Measurements from ENCODE around the gene KCTD4.

The KCTD4 gene

GRCh38 chr13:45207319-45207718 lies 6.5 kb upstream of the KCTD4 start:
- peaks cover 32% of the 10 kb centered on the region for H3K4me1 ChIP-seq (ENCODE audit: low read depth, poor library complexity, severe bottlenecking)
- H2AFZ ChIP-seq (ENCODE audit: low read depth), result no peak overlapping the region
- H3K4me2 ChIP-seq, result no peak overlapping the region
- H4K20me1 ChIP-seq (ENCODE audit: insufficient read depth), result no peaks in the 10 kb centered on the region
- H3K27me3 ChIP-seq (ENCODE audit: insufficient read depth, low read depth), result no peaks in the 10 kb centered on the region
- H3K36me3 ChIP-seq (ENCODE audit: insufficient read depth), result no peaks in the 10 kb centered on the region
- H3K9ac ChIP-seq, result no peak overlapping the region
- H3K4me3 ChIP-seq (IDR thresholded peaks at IDR 0.05; ENCODE audit: insufficient read depth, low read depth, low read length), result no peak overlapping the region
- TF ChIP-seq CTCF (conservative IDR thresholded peaks at IDR 0.05; ENCODE audit: low read depth, low read length), result no peak
- H3K79me2 ChIP-seq (ENCODE audit: insufficient read depth, low read depth), result no peaks in the 10 kb centered on the region
- H3K27ac ChIP-seq, result no peak overlapping the region

- Histone ChIP-seq H3K4me1 (ENCODE audit: low read depth, poor library complexity, severe bottlenecking) (peaks cover 37% of the 10 kb centered on the region), H3K36me3 (ENCODE audit: insufficient read depth) (no peaks in the 10 kb centered on the region), H3K4me2 (no peak overlapping the region), H3K27ac (no peak overlapping the region), H2AFZ (ENCODE audit: low read depth) (no peak overlapping the region), H3K9ac (no peak overlapping the region), H3K27me3 (ENCODE audit: insufficient read depth, low read depth) (no peaks in the 10 kb centered on the region), H3K4me3 (IDR thresholded peaks at IDR 0.05; ENCODE audit: insufficient read depth, low read depth, low read length) (no peak overlapping the region), H4K20me1 (ENCODE audit: insufficient read depth) (no peaks in the 10 kb centered on the region), H3K79me2 (ENCODE audit: insufficient read depth, low read depth) (no peaks in the 10 kb centered on the region)
- no peak for TF ChIP-seq CTCF (conservative IDR thresholded peaks at IDR 0.05; ENCODE audit: low read depth, low read length)
These were observed 5.5 kb upstream of the KCTD4 start for GRCh38 chr13:45206340-45206739.

DNA sequence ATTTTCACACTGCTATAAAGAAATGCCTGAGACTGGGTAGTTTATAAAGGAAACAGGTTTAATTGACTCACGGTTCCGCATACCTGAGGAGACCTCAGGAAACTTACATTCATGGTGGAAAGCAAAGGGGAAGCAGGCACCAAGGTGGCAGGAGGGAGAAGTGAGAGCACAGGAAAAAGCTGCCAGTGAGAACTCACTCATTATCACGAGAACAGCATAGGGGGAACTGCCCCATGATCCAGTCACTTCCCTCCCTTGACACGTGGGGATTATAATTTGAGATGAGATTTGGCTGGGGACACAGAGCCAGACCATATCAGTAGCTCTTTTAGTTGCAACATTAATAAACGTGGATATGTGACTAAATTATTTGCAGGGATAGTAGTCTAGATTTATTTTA lies 4.3 kb upstream of the KCTD4 start:
- H3K9ac ChIP-seq, result no peak overlapping the region
- no peak overlapping the region for H3K27ac ChIP-seq
- H2AFZ ChIP-seq (ENCODE audit: low read depth), result no peak overlapping the region
- TF ChIP-seq CTCF (conservative IDR thresholded peaks at IDR 0.05; ENCODE audit: low read depth, low read length), result no peak
- H4K20me1 ChIP-seq (ENCODE audit: insufficient read depth), result no peaks in the 10 kb centered on the region
- peaks cover 37% of the 10 kb centered on the region for H3K4me1 ChIP-seq (ENCODE audit: low read depth, poor library complexity, severe bottlenecking)
- H3K36me3 ChIP-seq (ENCODE audit: insufficient read depth), result no peaks in the 10 kb centered on the region
- no peaks in the 10 kb centered on the region for H3K79me2 ChIP-seq (ENCODE audit: insufficient read depth, low read depth)
- no peak overlapping the region for H3K4me2 ChIP-seq
- H3K4me3 ChIP-seq (IDR thresholded peaks at IDR 0.05; ENCODE audit: insufficient read depth, low read depth, low read length), result no peak overlapping the region
- H3K27me3 ChIP-seq (ENCODE audit: insufficient read depth, low read depth), result no peaks in the 10 kb centered on the region

DNA sequence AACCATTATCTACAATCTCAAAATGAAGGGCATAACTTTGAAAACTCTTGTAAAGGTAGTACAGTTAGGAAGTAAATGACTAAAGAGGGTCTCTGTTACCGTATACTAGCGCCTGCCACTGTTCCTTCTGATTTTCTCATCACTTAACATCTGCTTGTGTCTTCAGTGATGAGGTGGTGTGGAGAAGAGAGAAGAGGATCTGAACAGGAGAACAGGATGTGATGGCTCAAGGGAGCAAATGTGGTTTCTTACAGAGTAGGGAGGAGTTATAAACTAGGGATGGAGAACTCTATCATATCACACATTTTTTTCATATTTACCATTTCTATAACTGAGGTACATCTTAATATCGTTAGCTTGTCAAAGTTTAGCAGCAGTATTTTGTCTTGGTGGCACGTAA lies 1.1 kb downstream of the KCTD4 start:
- no peaks in the 10 kb centered on the region for H4K20me1 ChIP-seq (ENCODE audit: insufficient read depth)
- no peak overlapping the region for H3K4me3 ChIP-seq (IDR thresholded peaks at IDR 0.05; ENCODE audit: insufficient read depth, low read depth, low read length)
- H3K4me1 ChIP-seq (ENCODE audit: low read depth, poor library complexity, severe bottlenecking), result peaks cover 48% of the 10 kb centered on the region
- no peaks in the 10 kb centered on the region for H3K27me3 ChIP-seq (ENCODE audit: insufficient read depth, low read depth)
- no peaks in the 10 kb centered on the region for H3K36me3 ChIP-seq (ENCODE audit: insufficient read depth)
- H3K4me2 ChIP-seq, result no peak overlapping the region
- no peaks in the 10 kb centered on the region for H3K79me2 ChIP-seq (ENCODE audit: insufficient read depth, low read depth)
- no peak overlapping the region for H3K27ac ChIP-seq
- TF ChIP-seq CTCF (conservative IDR thresholded peaks at IDR 0.05; ENCODE audit: low read depth, low read length), result no peak
- no peak overlapping the region for H2AFZ ChIP-seq (ENCODE audit: low read depth)
- H3K9ac ChIP-seq, result no peak overlapping the region

DNA sequence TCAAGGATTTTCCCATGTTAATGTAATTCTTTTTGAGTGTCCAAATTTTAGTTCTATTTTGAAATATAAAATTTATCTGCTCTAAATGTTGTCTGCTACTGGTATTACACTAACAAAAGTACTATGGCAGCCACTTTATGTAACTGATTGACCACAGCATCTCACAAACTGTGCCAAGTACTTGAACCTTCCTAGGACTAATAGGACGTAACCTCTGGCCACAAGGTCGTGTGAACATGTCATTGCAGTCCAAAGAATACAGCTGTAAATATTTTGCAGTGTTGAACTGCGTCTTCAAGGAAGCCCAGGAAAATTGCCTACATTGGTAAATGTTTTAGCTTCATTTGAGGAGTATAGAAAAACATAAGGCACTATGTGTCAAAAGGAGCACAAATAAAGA lies 1.9 kb downstream of the KCTD4 start:
- no peaks in the 10 kb centered on the region for H3K36me3 ChIP-seq (ENCODE audit: insufficient read depth)
- TF ChIP-seq CTCF (conservative IDR thresholded peaks at IDR 0.05; ENCODE audit: low read depth, low read length), result no peak
- no peak overlapping the region for H2AFZ ChIP-seq (ENCODE audit: low read depth)
- no peak overlapping the region for H3K9ac ChIP-seq
- H3K27me3 ChIP-seq (ENCODE audit: insufficient read depth, low read depth), result no peaks in the 10 kb centered on the region
- H3K27ac ChIP-seq, result no peak overlapping the region
- peaks cover 40% of the 10 kb centered on the region for H3K4me1 ChIP-seq (ENCODE audit: low read depth, poor library complexity, severe bottlenecking)
- H4K20me1 ChIP-seq (ENCODE audit: insufficient read depth), result no peaks in the 10 kb centered on the region
- no peak overlapping the region for H3K4me3 ChIP-seq (IDR thresholded peaks at IDR 0.05; ENCODE audit: insufficient read depth, low read depth, low read length)
- H3K79me2 ChIP-seq (ENCODE audit: insufficient read depth, low read depth), result no peaks in the 10 kb centered on the region
- no peak overlapping the region for H3K4me2 ChIP-seq

All from KMS-11 (cell line).